GM19035 (cell line): ENCODE measurements around the gene MYL6.
"Not testable (repeated sequence)": the region's sequence is repeated elsewhere in the genome, so short reads cannot be mapped to it uniquely, and the experiment has no call there.

ENCODE experiments used
- ATAC-seq: cut with Tn5 transposase; IDR thresholded peaks from one replicate; pipeline ENCODE4 v1.9.1; 2021; ENCODE audit not compliant: unreplicated experiment

The MYL6 gene

GRCh38 chr12:56158029-56158925 lies at the start of gene MYL6:
Gene MYL6 (plus strand): TSS chr12:56158359. CDS start chr12:56158402, 43 bp downstream.
- peak; percentile 81 for ATAC-seq

DNA sequence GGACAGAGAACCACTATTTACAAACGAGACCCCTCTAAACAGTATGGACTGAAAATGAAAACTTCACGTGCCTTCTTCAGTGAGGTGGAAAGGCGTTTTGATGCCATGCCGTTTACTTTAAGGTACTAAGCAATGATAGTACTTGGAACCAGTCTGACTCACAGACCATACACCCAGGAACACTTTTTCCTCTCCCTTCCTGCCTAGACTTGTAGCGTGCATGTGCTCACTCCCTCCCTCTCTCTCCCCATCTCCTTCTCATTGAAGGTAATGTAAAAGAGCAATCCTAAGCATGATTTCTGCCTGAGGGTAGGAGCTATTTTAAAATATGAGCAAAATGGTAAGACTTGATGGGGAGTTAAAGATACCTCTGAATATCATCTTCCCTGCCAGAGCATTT lies 47.6 kb upstream of the MYL6 start:
- ATAC-seq = no peak

DNA sequence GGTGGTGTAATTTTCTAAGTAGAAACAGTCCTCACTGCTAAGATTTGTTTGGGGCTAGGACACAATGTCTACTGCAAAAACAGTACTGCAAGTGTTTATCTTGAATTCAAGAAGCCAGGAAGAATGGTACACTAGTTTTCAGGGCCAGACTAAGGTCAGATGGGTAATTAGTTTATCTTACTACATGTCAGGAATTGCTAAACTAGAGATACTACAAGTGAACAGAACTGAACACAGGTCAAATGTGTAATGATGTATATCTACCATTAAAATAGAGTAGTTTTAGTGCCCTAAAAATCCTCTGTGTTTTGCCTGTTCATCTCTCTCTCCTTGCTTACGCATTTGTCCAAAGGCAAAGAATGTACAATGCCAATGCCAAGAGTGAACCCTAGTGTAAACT lies 44.1 kb upstream of the MYL6 start:
- ATAC-seq = no peak

GRCh38 chr12:56115329-56115728 lies 42.8 kb upstream of the MYL6 start:
- ATAC-seq = no peak

- peak; percentile 51 for ATAC-seq
These were observed 41.7 kb upstream of the MYL6 start, which contains the start of gene RPL41 for GRCh38 chr12:56116267-56117081. Gene RPL41 (plus strand): TSS chr12:56116633.

GRCh38 chr12:56117082-56117706 lies 41.0 kb upstream of the MYL6 start:
- not testable (repeated sequence) for ATAC-seq

DNA sequence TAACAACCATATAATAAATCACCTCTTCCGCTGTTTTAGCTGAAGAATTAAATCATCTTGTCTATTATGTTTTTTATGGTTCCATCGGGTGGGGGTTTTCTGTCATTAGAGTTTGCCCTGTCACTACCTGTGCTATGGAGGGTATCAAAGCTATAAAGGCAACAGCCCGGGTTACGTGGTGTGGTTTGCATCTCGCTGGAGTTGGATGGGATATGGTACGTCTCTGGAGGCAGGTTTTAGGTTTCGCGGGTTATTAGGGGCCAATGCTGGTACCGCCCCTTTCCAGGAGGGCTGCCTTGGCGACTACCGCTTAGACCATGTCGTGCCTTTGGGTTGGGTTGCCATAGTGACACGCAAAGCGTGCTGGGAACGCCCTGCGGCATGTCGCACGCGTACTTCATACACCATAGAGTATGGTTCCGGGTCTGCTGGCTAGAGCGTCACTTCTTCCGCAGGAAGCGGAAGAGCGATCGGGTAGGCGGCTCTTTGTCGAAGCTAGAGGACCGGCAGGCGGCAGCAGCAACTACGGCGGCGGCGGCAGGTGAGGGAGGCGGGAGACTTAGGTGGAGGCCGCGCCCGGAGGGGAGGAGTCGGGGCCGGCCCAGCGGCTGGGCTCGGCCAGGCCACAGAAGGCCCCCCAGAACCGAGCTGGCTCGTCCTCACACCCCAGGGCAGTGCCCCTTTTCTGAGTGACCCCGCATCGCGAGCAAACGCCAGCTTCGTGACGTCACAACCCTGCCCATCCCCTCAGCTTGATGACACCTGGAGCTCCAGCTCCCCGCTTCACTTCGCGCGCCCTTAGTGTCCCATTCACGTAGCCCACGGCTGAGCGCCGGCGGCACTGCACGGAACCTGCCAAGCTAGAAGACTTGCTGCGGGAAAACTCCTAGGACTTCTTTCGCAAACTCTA lies 40.1 kb upstream of the MYL6 start, which contains the start of gene ZC3H10:
Gene ZC3H10, plus strand, starts transcription at position 489 of the 910 bp plus-strand sequence. CDS start 2,297 bp downstream, outside the sequence.
- peak; percentile 84 for ATAC-seq

GRCh38 chr12:56118688-56119357 lies 39.3 kb upstream of the MYL6 start:
- no peak for ATAC-seq

DNA sequence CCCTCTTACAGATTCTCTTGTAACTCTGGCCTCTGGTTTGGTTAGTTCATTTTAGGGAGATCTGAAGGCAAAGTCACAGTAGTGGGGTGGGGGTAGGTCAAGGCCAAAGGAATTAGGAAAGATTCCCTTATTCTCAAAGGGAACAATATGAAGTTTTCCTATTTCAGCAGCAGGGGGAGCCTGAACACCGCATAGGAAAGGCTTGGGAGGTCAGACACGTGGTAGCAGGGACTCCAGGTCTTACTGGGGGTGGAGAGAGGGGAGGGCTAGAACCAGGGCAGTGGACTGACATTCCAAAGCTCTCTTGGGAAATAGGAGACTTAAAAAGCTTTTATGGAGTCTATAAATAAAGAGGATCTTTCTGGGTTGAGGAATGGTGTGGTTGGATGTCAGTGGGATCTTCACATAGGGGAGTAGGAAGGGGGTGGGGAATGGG lies 38.8 kb upstream of the MYL6 start:
- ATAC-seq = no peak

DNA sequence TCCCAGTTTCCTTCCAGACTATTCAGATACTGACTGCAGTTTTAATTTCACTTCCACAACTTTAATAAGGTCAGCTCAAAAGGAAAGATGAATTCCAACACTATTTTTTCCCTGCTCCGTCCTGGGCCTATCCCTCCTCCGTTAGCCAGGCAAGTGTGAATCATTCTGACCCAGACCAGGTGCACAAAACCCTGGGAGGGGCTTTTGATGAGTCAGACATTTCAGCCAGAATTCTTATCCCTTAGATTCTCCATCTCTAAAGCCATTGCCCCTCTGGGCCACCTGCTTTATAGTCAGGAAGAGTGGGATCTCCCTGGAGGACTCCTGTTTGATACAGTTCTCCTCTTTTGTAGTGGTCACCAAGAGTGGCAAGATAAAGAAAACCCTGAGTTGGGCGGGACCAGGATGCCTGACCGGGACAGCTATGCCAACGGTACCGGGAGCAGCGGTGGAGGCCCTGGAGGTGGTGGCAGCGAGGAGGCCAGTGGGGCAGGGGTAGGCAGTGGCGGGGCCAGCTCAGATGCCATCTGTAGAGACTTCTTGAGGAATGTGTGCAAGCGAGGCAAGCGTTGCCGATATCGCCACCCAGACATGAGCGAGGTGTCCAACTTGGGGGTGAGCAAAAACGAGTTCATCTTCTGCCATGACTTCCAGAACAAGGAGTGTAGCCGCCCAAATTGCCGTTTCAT lies 37.9 kb upstream of the MYL6 start:
- ATAC-seq = no peak

- ATAC-seq = no peak
These were observed 36.8 kb upstream of the MYL6 start for GRCh38 chr12:56121204-56121870.

- no peak for ATAC-seq
These were observed 35.5 kb upstream of the MYL6 start for GRCh38 chr12:56122637-56123036.

- no peak for ATAC-seq
These were observed 34.0 kb upstream of the MYL6 start for GRCh38 chr12:56124133-56124532.

- ATAC-seq = no peak
These were observed 31.4 kb upstream of the MYL6 start for GRCh38 chr12:56126732-56127239.

- ATAC-seq = no peak
These were observed 30.7 kb upstream of the MYL6 start for GRCh38 chr12:56127485-56127887.

DNA sequence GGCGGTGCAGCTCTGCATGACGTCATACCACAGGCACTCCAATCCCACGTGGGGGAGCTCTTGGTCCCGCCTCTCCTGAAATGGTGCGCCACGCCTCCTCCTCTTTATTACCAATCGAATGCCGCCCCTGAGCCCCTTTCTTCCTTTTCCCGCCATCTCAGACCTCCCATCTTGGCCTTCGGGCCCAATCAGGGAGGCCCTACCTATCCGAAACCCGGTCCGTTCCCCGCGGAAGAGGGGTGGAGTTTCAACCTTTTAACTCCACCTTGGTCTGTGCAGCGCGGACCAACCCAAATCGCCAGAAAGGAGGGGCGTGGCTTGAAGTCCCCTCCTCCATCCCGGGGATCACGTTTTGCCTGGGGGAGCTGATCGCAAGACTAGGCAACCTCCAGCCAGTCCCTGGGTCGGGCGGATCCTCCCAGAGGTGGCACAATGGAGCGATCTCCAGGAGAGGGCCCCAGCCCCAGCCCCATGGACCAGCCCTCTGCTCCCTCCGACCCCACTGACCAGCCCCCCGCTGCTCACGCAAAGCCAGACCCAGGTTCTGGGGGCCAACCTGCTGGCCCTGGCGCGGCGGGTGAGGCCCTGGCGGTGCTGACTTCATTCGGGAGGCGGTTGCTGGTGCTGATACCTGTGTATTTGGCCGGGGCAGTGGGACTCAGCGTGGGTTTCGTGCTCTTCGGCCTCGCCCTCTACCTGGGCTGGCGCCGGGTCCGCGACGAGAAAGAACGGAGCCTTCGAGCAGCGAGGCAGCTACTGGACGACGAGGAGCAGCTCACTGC lies 30.1 kb upstream of the MYL6 start, which contains the start of gene ESYT1:
Gene ESYT1, plus strand, starts transcription at position 380 of the 782 bp plus-strand sequence. Its CDS starts 53 bp downstream, at position 433.
- peak; percentile 92 for ATAC-seq

DNA sequence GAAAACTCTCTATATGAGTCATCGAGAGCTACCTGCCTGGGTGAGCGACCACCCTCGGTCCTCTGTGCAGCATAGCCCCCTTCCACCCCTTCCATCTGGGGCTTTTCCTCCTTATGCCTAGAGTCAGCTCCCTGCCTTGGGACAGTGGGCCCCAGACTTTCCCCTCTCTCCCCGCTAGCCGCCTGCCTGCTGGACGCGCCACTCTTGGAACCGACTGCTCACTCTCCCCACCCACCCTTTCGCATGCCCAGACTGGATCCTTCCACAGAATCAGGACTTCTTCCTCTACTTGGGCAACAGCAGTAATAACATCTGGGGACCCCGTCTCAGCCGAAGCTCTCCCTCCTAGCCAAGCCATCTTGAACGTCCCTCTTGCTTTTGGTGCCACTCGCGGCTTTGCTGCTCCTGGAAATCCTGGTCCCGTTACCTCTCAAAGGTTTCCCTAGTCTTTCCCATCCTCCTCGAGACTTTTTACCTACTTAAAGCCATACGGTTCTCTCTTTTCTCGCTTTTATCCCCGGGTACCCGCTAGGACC lies 29.4 kb upstream of the MYL6 start:
- ATAC-seq = no peak
